Stimulated activated CD8-positive, alpha-beta memory T cell treated with anti-CD3 and anti-CD28 coated beads, Interleukin-15, amount 100 ng/mL, for 24 hours (primary cell): ENCODE results near the gene FBXO24.

ENCODE experiments used
- DNase-seq: peaks from one replicate; pipeline ENCODE4 v3.0.0-alpha.2; 2020; ENCODE audit warnings: low read depth

Gene FBXO24

GRCh38 chr7:100591596-100591995 is 5.5 kb downstream of the FBXO24 start:
- no peak for DNase-seq

- DNase-seq: no peak
Measured at GRCh38 chr7:100595188-100595587, 9.1 kb downstream of the FBXO24 start.

- DNase-seq: no peak
Measured at GRCh38 chr7:100598425-100598824, 12.3 kb downstream of the FBXO24 start.

DNA sequence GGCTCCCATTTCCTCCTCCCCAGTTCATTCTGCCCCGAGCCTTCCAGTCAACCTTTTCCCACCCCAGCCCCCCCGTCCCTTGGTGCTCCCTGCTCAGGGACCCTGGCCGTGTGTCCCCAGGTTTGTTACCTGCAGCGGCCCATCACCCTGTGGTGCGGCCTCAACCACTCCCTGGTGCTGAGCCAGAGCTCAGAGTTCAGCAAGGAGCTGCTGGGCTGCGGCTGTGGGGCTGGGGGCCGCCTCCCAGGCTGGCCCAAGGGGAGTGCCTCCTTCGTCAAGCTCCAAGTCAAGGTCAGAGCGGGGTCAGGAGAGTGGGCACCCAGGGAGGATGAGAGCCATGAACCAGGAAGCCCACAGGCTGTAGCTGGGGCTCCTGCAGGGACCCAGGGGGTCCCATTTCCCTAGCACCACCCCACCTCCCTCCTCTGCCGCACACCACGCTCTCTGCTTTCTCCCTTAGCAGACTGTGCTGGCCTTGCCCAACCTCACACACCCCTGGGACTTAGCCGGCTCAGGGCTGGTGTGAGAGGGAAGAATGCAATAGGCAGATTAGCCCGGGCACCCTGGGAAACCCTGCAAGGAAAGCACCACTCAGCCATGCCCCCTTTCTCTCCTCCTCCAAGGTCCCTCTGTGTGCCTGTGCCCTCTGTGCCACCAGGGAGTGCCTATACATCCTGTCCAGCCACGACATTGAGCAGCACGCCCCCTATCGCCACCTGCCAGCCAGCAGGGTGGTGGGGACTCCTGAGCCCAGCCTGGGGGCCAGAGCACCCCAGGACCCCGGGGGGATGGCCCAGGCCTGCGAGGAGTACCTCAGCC is 14.0 kb downstream of the FBXO24 start:
- no peak for DNase-seq

DNA sequence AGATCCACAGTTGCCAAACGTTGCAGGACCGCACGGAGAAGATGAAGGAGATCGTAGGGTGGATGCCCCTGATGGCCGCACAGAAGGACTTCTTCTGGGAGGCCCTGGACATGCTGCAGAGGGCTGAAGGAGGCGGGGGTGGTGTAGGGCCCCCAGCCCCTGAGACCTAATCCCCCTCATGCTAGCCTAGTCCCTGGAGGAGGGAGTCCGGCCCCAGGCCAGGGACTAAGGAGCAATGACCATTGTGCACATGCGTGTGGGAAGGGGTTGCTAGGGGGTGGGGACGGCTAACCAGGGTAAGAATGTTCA is 14.6 kb downstream of the FBXO24 start:
- no peak for DNase-seq

DNA sequence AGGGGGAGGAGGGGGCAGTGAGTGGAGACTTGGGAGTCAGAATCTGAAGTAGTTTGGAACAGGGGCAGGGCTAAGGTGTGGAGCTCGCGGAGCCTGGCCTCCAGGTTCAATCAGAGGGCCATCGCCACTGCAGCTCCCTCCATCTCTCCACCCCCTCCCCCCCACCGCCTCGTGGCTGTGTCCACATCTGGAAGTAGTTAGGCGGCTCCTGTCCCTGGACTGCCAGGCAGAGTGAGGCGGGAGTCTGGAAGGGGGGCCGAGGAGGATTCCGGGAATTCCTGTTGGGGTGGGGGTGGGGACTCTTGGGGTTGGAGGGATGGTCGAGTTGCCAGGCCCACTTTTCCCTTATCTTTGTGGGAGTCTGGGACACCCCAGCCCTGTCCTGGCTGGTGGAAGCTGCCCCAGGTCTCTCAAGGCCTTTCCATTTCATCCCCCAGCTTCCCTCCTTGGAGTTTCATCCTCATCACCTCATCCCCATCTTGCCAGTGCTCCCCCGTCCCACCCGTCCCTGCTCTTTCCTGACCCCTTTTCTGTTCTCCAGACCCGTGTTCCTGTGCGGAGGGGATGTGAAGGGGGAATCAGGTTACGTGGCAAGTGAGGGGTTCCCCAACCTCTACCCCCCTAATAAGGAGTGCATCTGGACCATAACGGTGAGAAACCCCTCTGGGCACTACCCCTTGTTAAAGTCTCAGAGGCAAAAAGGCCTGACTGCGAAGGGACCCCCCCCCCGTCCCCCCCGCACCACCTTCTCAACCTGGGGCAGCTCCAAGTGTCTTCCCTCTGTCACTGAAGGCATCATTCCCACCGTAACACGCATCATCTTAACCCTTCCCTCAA is 17.0 kb downstream of the FBXO24 start:
- no peak for DNase-seq

DNA sequence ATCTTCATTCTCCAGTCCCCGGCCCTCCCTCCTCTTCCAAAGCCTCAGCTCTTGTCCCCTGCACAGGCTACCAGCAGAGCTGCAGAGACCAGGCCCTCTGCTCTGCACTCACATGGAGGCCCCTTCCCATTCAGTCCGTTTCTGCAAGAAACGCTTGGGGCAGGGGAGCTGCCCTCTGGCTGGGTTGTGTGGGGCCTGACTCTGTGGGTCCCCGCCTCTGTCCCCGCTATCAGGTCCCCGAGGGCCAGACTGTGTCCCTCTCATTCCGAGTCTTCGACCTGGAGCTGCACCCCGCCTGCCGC is 17.5 kb downstream of the FBXO24 start:
- DNase-seq: no peak

GRCh38 chr7:100604028-100604975 is 18.2 kb downstream of the FBXO24 start:
- peak; percentile 41 for DNase-seq

DNA sequence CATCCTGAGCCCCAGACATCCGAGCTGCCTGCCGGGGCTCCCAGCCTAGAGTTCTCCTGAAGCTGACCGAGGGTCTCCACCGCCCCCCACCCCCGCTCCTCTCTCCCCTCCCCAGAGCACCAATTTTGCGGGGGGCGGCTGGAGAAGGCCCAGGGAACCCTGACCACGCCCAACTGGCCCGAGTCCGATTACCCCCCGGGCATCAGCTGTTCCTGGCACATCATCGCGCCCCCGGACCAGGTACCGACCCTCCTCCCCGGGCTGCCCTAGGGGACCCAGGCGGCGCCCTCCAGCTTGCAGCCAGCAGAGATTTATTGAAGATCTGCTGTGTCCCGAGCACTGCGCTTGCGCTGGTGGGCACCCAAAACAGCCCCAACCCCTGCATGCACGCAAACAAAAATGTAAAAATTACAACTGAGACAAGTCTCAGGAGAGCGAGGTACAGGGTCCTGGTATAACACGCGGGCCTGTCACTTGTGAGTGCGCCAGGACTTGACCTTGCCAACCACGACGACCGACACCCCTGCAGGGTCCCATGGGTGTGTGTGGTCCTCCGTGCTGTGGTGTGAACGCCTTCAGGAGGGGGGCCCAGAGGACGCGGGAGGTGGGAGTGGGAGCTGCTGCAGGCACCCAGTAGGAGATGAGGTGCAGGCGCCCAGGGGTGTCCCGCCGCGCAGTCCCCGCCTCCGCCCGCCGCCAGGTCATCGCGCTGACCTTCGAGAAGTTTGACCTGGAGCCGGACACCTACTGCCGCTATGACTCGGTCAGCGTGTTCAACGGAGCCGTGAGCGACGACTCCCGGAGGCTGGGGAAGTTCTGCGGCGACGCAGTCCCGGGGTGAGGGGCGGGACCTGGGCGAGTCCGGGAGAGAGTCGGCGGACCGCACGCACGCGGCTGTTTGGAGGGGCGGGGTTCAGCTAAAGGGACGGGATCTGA is 19.1 kb downstream of the FBXO24 start:
- DNase-seq: no peak

- DNase-seq: no peak
Measured at GRCh38 chr7:100606313-100606712, 20.2 kb downstream of the FBXO24 start.

DNA sequence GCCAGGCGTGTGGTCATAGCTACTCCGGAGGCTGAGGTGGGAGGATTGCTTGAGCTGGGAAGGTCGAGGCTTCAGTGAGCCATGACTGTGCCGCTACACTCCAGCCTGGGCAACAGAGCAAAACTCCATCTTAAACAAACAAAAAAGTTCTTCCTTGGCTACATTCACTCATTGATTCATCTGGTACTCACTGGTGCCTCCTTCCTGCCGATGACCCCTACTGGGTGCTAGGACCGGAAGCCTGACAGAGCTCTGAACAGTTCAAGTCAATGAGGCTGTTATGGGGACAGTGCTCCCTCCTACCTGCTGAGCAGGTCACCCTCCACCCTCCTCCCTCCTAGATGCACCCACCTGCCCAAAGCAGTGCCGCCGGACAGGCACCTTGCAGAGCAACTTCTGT is 21.0 kb downstream of the FBXO24 start:
- no peak for DNase-seq

DNA sequence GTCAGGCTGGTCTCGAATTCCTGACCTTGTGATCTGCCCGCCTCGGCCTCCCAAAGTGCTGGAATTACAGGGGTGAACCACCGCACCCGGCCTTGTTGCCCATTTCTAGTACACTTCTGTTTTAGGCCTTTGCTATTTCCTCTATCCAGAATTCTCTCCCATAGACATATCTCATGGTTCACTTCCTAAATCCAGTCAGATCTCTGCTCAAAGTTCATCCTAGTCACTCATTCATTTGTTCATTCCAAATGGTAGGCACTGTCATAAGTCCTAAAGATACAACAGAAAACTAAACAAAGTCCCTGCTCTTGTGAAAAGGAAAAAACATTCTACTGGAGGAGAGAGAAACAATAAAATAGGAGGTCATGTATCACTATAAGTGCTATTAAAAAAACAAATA is 23.8 kb downstream of the FBXO24 start:
- DNase-seq: no peak

- DNase-seq: peak; percentile 96
Measured at GRCh38 chr7:100611983-100612729, 26.0 kb downstream of the FBXO24 start, which contains the start of gene MOSPD3. Gene MOSPD3, plus strand, starts transcription at chr7:100612540. Its CDS starts 252 bp downstream, at chr7:100612792.

DNA sequence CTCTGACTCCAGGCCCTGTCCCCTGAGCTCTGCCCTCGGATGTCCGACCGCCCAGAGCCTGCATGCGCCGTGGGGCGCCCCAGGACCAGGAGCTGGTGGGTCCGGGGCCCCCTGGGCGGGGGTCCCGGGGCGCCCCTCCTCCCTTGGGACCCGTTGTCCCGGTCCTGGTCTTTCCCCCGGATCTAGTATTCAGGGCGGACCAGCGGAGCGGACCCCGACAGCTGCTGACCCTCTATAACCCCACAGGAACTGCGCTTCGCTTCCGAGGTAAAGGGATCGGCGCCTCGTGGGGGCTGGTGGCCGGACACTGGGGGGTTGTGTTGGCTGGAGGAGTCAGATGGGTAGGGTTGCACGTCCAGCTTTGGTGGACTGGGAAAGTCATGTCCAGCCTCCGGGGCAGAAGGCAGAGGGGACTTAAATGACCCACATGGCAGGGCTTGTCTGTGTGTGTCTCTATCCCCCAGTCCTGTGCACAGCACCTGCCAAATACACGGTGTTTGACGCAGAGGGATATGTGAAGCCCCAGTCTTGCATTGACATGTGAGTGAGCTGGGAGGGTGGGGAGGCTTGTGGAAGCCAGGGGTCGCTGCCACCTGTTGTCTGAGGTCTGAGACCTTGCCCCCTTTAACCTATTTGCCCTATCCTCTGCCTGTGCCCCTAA is 26.7 kb downstream of the FBXO24 start:
- no peak for DNase-seq

DNA sequence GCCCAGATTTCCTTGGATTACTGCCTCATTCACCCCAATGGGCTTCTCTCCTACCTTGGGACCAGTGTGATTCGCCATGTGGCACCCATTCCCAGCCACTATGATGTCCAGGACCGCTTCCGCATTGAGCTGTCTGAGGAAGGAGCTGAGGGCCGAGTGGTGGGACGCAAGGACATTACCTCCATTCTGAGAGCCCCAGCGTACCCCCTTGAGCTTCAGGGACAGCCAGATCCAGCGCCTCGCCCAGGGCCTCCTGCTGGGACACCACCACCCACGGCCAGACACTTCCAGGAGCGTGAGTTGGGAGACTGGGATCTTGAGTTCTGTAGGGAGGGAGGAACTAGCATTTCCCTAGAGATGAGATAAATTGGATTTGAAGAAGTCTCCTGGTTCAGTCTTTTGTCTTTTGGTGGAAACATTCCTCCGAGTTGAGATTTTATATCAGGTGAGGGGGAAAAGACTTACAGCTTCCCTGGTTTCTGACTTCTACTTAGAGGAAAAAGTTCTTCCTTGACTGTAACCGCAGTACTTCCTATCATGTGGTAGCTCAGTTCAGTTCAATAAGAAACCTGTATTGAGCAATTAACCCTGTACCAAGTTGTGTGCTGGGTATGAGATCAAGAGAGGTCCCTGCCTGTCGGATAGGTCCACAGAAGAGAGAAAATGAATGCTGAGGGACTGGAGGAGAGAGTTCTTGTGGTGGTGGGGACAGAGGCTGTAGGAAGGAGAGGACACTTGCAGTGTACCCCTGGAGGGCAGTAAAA is 27.5 kb downstream of the FBXO24 start:
- DNase-seq: no peak

- no peak for DNase-seq
Measured at GRCh38 chr7:100614308-100614861, 28.3 kb downstream of the FBXO24 start.

DNA sequence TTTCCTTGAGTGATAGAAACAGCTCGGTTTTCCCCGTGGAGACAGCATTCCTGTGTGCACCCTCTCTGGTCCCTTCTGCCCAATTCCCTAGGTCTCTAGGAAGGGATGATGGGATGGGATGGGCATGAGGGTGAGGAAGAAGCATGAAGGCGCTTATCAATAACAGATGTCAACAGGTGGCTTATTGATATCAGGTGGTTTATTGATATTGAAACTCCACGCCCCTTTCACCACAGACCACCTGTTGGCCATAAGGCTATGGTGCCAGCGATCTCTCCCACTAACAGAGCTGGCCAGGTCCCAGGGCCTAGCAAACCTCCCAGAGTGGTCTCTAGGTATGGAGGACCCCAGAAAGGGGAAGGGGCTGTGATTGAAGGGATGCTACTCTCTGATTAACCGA is 34.1 kb downstream of the FBXO24 start:
- DNase-seq: no peak

GRCh38 chr7:100620804-100621203 is 34.7 kb downstream of the FBXO24 start:
- DNase-seq: no peak

- no peak for DNase-seq
Measured at GRCh38 chr7:100621554-100621953, 35.4 kb downstream of the FBXO24 start.
